K562 treated with DMSO at 1 percent for 24 hours (cell line): ENCODE data around the gene TRHDE. TPM values are rescaled to one million over a fixed set of nuclear protein-coding genes. Genes with fewer than 3 reads are reported as not detected.

Experiments
- total RNA-seq: library from RNA; unstranded; fragments of 300-600 nt; gene quantifications from 2 replicates; pipeline ENCODE4 v1.2.3, GENCODE V29; 2022; ENCODE audit warnings: low read depth; ENCODE audit not compliant: insufficient read depth

The TRHDE gene, protein sequence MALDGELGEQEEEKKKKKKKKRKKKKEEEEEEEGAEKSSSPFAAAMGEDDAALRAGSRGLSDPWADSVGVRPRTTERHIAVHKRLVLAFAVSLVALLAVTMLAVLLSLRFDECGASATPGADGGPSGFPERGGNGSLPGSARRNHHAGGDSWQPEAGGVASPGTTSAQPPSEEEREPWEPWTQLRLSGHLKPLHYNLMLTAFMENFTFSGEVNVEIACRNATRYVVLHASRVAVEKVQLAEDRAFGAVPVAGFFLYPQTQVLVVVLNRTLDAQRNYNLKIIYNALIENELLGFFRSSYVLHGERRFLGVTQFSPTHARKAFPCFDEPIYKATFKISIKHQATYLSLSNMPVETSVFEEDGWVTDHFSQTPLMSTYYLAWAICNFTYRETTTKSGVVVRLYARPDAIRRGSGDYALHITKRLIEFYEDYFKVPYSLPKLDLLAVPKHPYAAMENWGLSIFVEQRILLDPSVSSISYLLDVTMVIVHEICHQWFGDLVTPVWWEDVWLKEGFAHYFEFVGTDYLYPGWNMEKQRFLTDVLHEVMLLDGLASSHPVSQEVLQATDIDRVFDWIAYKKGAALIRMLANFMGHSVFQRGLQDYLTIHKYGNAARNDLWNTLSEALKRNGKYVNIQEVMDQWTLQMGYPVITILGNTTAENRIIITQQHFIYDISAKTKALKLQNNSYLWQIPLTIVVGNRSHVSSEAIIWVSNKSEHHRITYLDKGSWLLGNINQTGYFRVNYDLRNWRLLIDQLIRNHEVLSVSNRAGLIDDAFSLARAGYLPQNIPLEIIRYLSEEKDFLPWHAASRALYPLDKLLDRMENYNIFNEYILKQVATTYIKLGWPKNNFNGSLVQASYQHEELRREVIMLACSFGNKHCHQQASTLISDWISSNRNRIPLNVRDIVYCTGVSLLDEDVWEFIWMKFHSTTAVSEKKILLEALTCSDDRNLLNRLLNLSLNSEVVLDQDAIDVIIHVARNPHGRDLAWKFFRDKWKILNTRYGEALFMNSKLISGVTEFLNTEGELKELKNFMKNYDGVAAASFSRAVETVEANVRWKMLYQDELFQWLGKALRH
- 0.42 and 1.2 TPM in 2 replicates for total RNA-seq

GRCh38 chr12:72272091-72272661 lies at the start of gene TRHDE:
TRHDE (plus strand) TSS chr12:72272370; CDS start chr12:72272644, 274 bp downstream.

